BJ (cell line): ENCODE results near the gene DHRSX. TPM values are rescaled to one million over a fixed set of nuclear protein-coding genes. Genes with fewer than 3 reads are reported as not detected.
"Not testable (repeated sequence)": the region's sequence is repeated elsewhere in the genome, so short reads cannot be mapped to it uniquely, and the experiment has no call there.

Experiments used
- CTCF ChIA-PET: fragments of 350-600 bp; formaldehyde crosslinking; extraction: SDS; loops from one replicate; lab custom pipeline; 2021; ENCODE audit warnings: antibody characterized with exemption, inconsistent platforms; lab: Yijun Ruan, JAX
- POLR2A ChIA-PET: fragments of 300-600 bp; sonication (Branson Sonifier 250); formaldehyde crosslinking; extraction: SDS; loops from one replicate; lab custom pipeline; 2021; ENCODE audit warnings: antibody characterized with exemption; lab: Charles Lee
- DNase-seq: peaks from one replicate; pipeline ENCODE4 v3.0.0-alpha.2; 2011; ENCODE audit warnings: low read depth
- H3K27me3 ChIP-seq: 2 replicates; pipeline ENCODE4 v1.6.0; 2011; ENCODE audit warnings: low read length; ENCODE audit not compliant: control insufficient read depth, insufficient read depth
- H3K36me3 ChIP-seq: 2 replicates; pipeline ENCODE4 v1.5.1; 2011; ENCODE audit warnings: low read length; ENCODE audit not compliant: control insufficient read depth, insufficient read depth
- H3K4me3 ChIP-seq: 2 replicates; pipeline ENCODE4 v1.5.1; 2011; ENCODE audit warnings: low read depth, mild to moderate bottlenecking, control low read depth, low read length
- CTCF ChIP-seq: IDR thresholded peaks from 2 replicates; pipeline ENCODE4 v1.5.1; 2011; ENCODE audit warnings: low read depth, mild to moderate bottlenecking, control low read depth, inconsistent platforms, low read length, moderate library complexity; ENCODE audit not compliant: insufficient read depth
- polyA plus RNA-seq: library from polyadenylated mRNA; depleted of rRNA; stranded (reverse); fragments of >200 nt; gene quantifications from 2 replicates; pipeline ENCODE4 v1.2.3, GENCODE V29; 2011

Gene DHRSX
- polyA plus RNA-seq, 1 experiment = 66.2 TPM

GRCh38 chrX:2252331-2253065 is 248.3 kb downstream of the DHRSX start:
- Histone ChIP-seq H3K27me3 (no peaks in the 10 kb centered on the region), H3K36me3 (no peaks in the 10 kb centered on the region), H3K4me3 (no peak overlapping the region)
- CTCF ChIA-PET = no interaction called here
- TF ChIP-seq CTCF = no peak
- no peak for DNase-seq
- POLR2A ChIA-PET = no interaction called here

GRCh38 chrX:2251211-2251610 is 249.6 kb downstream of the DHRSX start:
- Histone ChIP-seq H3K36me3 (no peaks in the 10 kb centered on the region), H3K27me3 (no peaks in the 10 kb centered on the region), H3K4me3 (no peak overlapping the region)
- ChIA-PET CTCF (no interaction called here), POLR2A (no interaction called here)
- TF ChIP-seq CTCF = no peak
- no peak for DNase-seq

- TF ChIP-seq CTCF = no peak
- CTCF ChIA-PET = no interaction called here
- H3K27me3 ChIP-seq = no peaks in the 10 kb centered on the region
- H3K4me3 ChIP-seq = no peak overlapping the region
- POLR2A ChIA-PET = no interaction called here
- peaks cover 6% of the 10 kb centered on the region for H3K36me3 ChIP-seq
- peak; percentile 64 for DNase-seq
Measured at GRCh38 chrX:2243913-2244460, 256.8 kb downstream of the DHRSX start.

- Histone ChIP-seq H3K4me3 (no peak overlapping the region), H3K27me3 (no peaks in the 10 kb centered on the region), H3K36me3 (peaks cover 6% of the 10 kb centered on the region)
- TF ChIP-seq CTCF = no peak
- no peak for DNase-seq
- ChIA-PET CTCF (no interaction called here), POLR2A (no interaction called here)
Measured at GRCh38 chrX:2242980-2243379, 257.8 kb downstream of the DHRSX start.

- no peak for TF ChIP-seq CTCF
- H3K27me3 ChIP-seq = no peaks in the 10 kb centered on the region
- no peak overlapping the region for H3K4me3 ChIP-seq
- ChIA-PET POLR2A (no interaction called here), CTCF (no interaction called here)
- H3K36me3 ChIP-seq = peaks cover 6% of the 10 kb centered on the region
- no peak for DNase-seq
Measured at GRCh38 chrX:2242326-2242725, 258.4 kb downstream of the DHRSX start.

GRCh38 chrX:2241496-2241895 is 259.3 kb downstream of the DHRSX start:
- H3K27me3 ChIP-seq, CTCF ChIA-PET, DNase-seq, H3K4me3 ChIP-seq, H3K36me3 ChIP-seq, POLR2A ChIA-PET: not testable (repeated sequence)

- H3K27me3 ChIP-seq, DNase-seq, CTCF ChIA-PET, POLR2A ChIA-PET, H3K36me3 ChIP-seq, H3K4me3 ChIP-seq: not testable (repeated sequence)
Measured at GRCh38 chrX:2240761-2241160, 260.0 kb downstream of the DHRSX start.
